WTC11 (cell line): ENCODE data around the gene SPTLC2. TPM values are rescaled to one million over a fixed set of nuclear protein-coding genes. Genes with fewer than 3 reads are reported as not detected.

Source experiments
- ATAC-seq: fragments of 200-7000 bp; cut with Tn5 transposase; 2 replicates; pipeline ENCODE4 v1.10.0; 2021; ENCODE audit warnings: mild to moderate bottlenecking, moderate library complexity
- CTCF ChIA-PET: fragments of 300-600 bp; sonication (Branson Sonifier 250); formaldehyde crosslinking; loops from one replicate; lab custom pipeline; 2021; ENCODE audit warnings: antibody characterized with exemption; lab: Charles Lee
- POLR2A ChIA-PET: fragments of 350-600 bp; sonication (Branson Sonifier 250); formaldehyde crosslinking; loops from one replicate; lab custom pipeline; 2021; ENCODE audit warnings: antibody characterized with exemption; lab: Charles Lee
- DNase-seq: peaks from one replicate; pipeline ENCODE4 v3.0.0; 2021; ENCODE audit warnings: low spot score
- H3K27ac Mint-ChIP-seq: 2 replicates; pipeline ENCODE4 v1.8.0; 2021; ENCODE audit warnings: mixed read lengths
- H3K27me3 Mint-ChIP-seq: 2 replicates; pipeline ENCODE4 v1.8.0; 2021; ENCODE audit warnings: low read depth, mild to moderate bottlenecking, moderate library complexity, mixed read lengths
- H3K36me3 Mint-ChIP-seq: 2 replicates; pipeline ENCODE4 v1.8.0; 2021; ENCODE audit warnings: mixed read lengths
- H3K4me1 Mint-ChIP-seq: 2 replicates; pipeline ENCODE4 v1.8.0; 2022; ENCODE audit warnings: mixed read lengths
- H3K4me3 Mint-ChIP-seq: 2 replicates; pipeline ENCODE4 v1.8.0; 2021; ENCODE audit warnings: mild to moderate bottlenecking, moderate library complexity, mixed read lengths
- H3K9me3 Mint-ChIP-seq: 2 replicates; pipeline ENCODE4 v1.8.0; 2021; ENCODE audit warnings: mixed read lengths
- CDX4 ChIP-seq: fragments of 250-450 bp; sonication (Bioruptor Pico); IDR thresholded peaks from 2 replicates; pipeline ENCODE4 v1.9.0; 2021; ENCODE audit warnings: moderate library complexity, mild to moderate bottlenecking, inconsistent platforms, borderline replicate concordance
- E2F4 ChIP-seq: sonication (generic); formaldehyde crosslinking; IDR thresholded peaks from 2 replicates; pipeline ENCODE4 v1.8.1; 2022; ENCODE audit warnings: low read depth, mild to moderate bottlenecking, moderate library complexity, missing genetic modification reagents, borderline replicate concordance
- ELF4 ChIP-seq: sonication (generic); formaldehyde crosslinking; IDR thresholded peaks from 2 replicates; pipeline ENCODE4 v1.8.1; 2022; ENCODE audit warnings: low read depth, mild to moderate bottlenecking, moderate library complexity, missing genetic modification reagents
- FOXK1 ChIP-seq: sonication (generic); formaldehyde crosslinking; IDR thresholded peaks from 2 replicates; pipeline ENCODE4 v1.8.0; 2022; ENCODE audit warnings: mild to moderate bottlenecking, moderate library complexity, missing genetic modification reagents
- GABPB1 ChIP-seq: sonication (generic); formaldehyde crosslinking; IDR thresholded peaks from 2 replicates; pipeline ENCODE4 v1.8.1; 2023; ENCODE audit warnings: mild to moderate bottlenecking, missing genetic modification reagents
- GRHL2 ChIP-seq: fragments of 250-450 bp; sonication (Bioruptor Pico); IDR thresholded peaks from 2 replicates; pipeline ENCODE4 v1.8.0; 2022; ENCODE audit warnings: mild to moderate bottlenecking, moderate library complexity; ENCODE audit not compliant: insufficient replicate concordance, severe bottlenecking
- IRF1 ChIP-seq: sonication (generic); formaldehyde crosslinking; IDR thresholded peaks from 2 replicates; pipeline ENCODE4 v1.8.0; 2023; ENCODE audit warnings: missing genetic modification reagents
- IRF2 ChIP-seq: sonication (generic); formaldehyde crosslinking; IDR thresholded peaks from 2 replicates; pipeline ENCODE4 v1.8.0; 2022; ENCODE audit warnings: low read depth, missing genetic modification reagents, borderline replicate concordance
- NFATC4 ChIP-seq: fragments of 250-450 bp; sonication (Bioruptor Pico); IDR thresholded peaks from 2 replicates; pipeline ENCODE4 v1.9.0; 2021; ENCODE audit warnings: mild to moderate bottlenecking
- NFYB ChIP-seq: sonication (generic); formaldehyde crosslinking; conservative IDR thresholded peaks from 2 replicates; pipeline ENCODE4 v1.8.0; 2022; ENCODE audit warnings: low read depth, missing genetic modification reagents
- NR3C1 ChIP-seq: sonication (generic); formaldehyde crosslinking; conservative IDR thresholded peaks from 2 replicates; pipeline ENCODE4 v1.8.1; 2023; ENCODE audit warnings: low read depth, mild to moderate bottlenecking, missing genetic modification reagents
- OVOL2 ChIP-seq: fragments of 250-450 bp; sonication (Bioruptor Pico); IDR thresholded peaks from 2 replicates; pipeline ENCODE4 v1.9.0; 2021; ENCODE audit warnings: mild to moderate bottlenecking, borderline replicate concordance
- SP1 ChIP-seq: sonication (generic); formaldehyde crosslinking; conservative IDR thresholded peaks from 2 replicates; pipeline ENCODE4 v1.8.1; 2022; ENCODE audit warnings: missing genetic modification reagents
- ZNF138 ChIP-seq: sonication (generic); formaldehyde crosslinking; conservative IDR thresholded peaks from 2 replicates; pipeline ENCODE4 v1.8.1; 2022; ENCODE audit warnings: mild to moderate bottlenecking, moderate library complexity, missing genetic modification reagents
- ZNF317 ChIP-seq: sonication (generic); formaldehyde crosslinking; IDR thresholded peaks from 2 replicates; pipeline ENCODE4 v1.8.1; 2023; ENCODE audit warnings: low read depth, mild to moderate bottlenecking, moderate library complexity, missing genetic modification reagents, borderline replicate concordance
- ZNF532 ChIP-seq: fragments of 250-450 bp; sonication (Bioruptor Pico); IDR thresholded peaks from 2 replicates; pipeline ENCODE4 v1.9.0; 2021; ENCODE audit warnings: mild to moderate bottlenecking, borderline replicate concordance
- total RNA-seq: library from RNA; stranded (reverse); gene quantifications from 3 replicates; pipeline ENCODE4 v1.2.3, GENCODE V29; 2021
- TF ChIP-seq, protein P1 (sequence below): sonication (generic); formaldehyde crosslinking; conservative IDR thresholded peaks from 2 replicates; pipeline ENCODE4 v1.8.1; 2023; ENCODE audit warnings: mild to moderate bottlenecking, low read depth, missing genetic modification reagents, moderate library complexity
- TF ChIP-seq, protein P2 (sequence below): sonication (generic); formaldehyde crosslinking; IDR thresholded peaks from 2 replicates; pipeline ENCODE4 v1.8.1; 2023; ENCODE audit warnings: mild to moderate bottlenecking, missing genetic modification reagents, borderline replicate concordance
- TF ChIP-seq, protein P3 (sequence below): sonication (generic); formaldehyde crosslinking; IDR thresholded peaks from 2 replicates; pipeline ENCODE4 v1.8.1; 2023; ENCODE audit warnings: mild to moderate bottlenecking, missing genetic modification reagents, moderate library complexity

SPTLC2 gene
- total RNA-seq, 1 experiment from 2014 or later, result 40.1 TPM

DNA sequence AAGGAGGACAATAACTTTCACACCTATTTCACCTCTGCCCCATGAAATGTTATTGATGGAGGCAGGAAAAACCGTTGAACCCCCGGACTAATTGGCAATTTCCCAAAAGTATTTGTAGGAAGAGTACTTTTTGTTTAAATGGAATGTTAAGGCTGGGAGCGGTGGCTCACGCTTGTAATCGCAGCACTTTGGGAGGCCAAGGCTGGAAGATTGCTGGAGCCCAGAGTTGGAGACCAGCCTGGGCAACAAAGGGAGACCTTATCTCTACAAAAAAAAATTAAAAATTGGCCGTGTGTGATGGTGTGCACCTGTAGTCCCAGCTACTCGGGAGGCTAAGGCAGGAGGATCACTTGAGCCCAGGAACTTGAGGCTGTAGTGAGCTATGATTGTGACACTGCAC, 26.0 kb upstream of the SPTLC2 start (continued):
- no peak for TF ChIP-seq ZNF532
- TF ChIP-seq, all 79 proteins: peak for 0

GRCh38 chr14:77641534-77642341, 25.3 kb upstream of the SPTLC2 start:
- Mint-ChIP-seq H3K27ac (no peak overlapping the region), H3K4me1 (no peaks in the 10 kb centered on the region), H3K4me3 (no peak overlapping the region), H3K9me3 (peaks cover 12% of the 10 kb centered on the region), H3K36me3 (peaks cover 6% of the 10 kb centered on the region), H3K27me3 (no peaks in the 10 kb centered on the region; the same call in 1 of the 2 replicates)
- no peak for DNase-seq
- ATAC-seq, result peak; percentile 38
- ChIA-PET POLR2A (no interaction called here), CTCF (no interaction called here)
- TF ChIP-seq GRHL2 (CRISPR knock-in tag) (no peak), NFATC4 (CRISPR knock-in tag) (no peak), GABPB1 (CRISPR knock-in tag) (no peak), ELF4 (CRISPR knock-in tag) (no peak), OVOL2 (CRISPR knock-in tag) (no peak), SP1 (CRISPR knock-in tag) (no peak), FOXK1 (no peak), ZNF138 (no peak), NFYB (no peak), IRF2 (CRISPR knock-in tag) (no peak), ZNF317 (no peak), E2F4 (no peak), IRF1 (no peak), NR3C1 (CRISPR knock-in tag) (no peak), CDX4 (CRISPR knock-in tag) (no peak)
- TF ChIP-seq, protein P1, sequence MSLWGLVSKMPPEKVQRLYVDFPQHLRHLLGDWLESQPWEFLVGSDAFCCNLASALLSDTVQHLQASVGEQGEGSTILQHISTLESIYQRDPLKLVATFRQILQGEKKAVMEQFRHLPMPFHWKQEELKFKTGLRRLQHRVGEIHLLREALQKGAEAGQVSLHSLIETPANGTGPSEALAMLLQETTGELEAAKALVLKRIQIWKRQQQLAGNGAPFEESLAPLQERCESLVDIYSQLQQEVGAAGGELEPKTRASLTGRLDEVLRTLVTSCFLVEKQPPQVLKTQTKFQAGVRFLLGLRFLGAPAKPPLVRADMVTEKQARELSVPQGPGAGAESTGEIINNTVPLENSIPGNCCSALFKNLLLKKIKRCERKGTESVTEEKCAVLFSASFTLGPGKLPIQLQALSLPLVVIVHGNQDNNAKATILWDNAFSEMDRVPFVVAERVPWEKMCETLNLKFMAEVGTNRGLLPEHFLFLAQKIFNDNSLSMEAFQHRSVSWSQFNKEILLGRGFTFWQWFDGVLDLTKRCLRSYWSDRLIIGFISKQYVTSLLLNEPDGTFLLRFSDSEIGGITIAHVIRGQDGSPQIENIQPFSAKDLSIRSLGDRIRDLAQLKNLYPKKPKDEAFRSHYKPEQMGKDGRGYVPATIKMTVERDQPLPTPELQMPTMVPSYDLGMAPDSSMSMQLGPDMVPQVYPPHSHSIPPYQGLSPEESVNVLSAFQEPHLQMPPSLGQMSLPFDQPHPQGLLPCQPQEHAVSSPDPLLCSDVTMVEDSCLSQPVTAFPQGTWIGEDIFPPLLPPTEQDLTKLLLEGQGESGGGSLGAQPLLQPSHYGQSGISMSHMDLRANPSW (CRISPR knock-in tag), result no peak
- TF ChIP-seq, protein P2, sequence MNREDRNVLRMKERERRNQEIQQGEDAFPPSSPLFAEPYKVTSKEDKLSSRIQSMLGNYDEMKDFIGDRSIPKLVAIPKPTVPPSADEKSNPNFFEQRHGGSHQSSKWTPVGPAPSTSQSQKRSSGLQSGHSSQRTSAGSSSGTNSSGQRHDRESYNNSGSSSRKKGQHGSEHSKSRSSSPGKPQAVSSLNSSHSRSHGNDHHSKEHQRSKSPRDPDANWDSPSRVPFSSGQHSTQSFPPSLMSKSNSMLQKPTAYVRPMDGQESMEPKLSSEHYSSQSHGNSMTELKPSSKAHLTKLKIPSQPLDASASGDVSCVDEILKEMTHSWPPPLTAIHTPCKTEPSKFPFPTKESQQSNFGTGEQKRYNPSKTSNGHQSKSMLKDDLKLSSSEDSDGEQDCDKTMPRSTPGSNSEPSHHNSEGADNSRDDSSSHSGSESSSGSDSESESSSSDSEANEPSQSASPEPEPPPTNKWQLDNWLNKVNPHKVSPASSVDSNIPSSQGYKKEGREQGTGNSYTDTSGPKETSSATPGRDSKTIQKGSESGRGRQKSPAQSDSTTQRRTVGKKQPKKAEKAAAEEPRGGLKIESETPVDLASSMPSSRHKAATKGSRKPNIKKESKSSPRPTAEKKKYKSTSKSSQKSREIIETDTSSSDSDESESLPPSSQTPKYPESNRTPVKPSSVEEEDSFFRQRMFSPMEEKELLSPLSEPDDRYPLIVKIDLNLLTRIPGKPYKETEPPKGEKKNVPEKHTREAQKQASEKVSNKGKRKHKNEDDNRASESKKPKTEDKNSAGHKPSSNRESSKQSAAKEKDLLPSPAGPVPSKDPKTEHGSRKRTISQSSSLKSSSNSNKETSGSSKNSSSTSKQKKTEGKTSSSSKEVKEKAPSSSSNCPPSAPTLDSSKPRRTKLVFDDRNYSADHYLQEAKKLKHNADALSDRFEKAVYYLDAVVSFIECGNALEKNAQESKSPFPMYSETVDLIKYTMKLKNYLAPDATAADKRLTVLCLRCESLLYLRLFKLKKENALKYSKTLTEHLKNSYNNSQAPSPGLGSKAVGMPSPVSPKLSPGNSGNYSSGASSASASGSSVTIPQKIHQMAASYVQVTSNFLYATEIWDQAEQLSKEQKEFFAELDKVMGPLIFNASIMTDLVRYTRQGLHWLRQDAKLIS (CRISPR knock-in tag), result no peak
- TF ChIP-seq, protein P3, sequence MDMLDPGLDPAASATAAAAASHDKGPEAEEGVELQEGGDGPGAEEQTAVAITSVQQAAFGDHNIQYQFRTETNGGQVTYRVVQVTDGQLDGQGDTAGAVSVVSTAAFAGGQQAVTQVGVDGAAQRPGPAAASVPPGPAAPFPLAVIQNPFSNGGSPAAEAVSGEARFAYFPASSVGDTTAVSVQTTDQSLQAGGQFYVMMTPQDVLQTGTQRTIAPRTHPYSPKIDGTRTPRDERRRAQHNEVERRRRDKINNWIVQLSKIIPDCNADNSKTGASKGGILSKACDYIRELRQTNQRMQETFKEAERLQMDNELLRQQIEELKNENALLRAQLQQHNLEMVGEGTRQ, result no peak
